CD14-positive monocyte (primary cell): ENCODE results near the gene MYORG. TPM values are rescaled to one million over a fixed set of nuclear protein-coding genes. Genes with fewer than 3 reads are reported as not detected.

Experiments
- DNase-seq, 3 donors: peaks; one replicate each; pipeline ENCODE4 v3.0.0-alpha.2; 2011 to 2022
- H2AFZ ChIP-seq: 2 replicates; pipeline ENCODE4 v1.6.0; 2012; ENCODE audit warnings: mild to moderate bottlenecking, low read depth, low read length, inconsistent platforms; ENCODE audit not compliant: insufficient read depth, poor library complexity, severe bottlenecking
- H3K27ac ChIP-seq, 2 donors: 1 replicate in 1 of 2; 2 replicates in 1 of 2; pipeline ENCODE4 v1.5.1; 2012 to 2013; ENCODE audit warnings: low read length in 2 of 2, control low read depth in 1 of 2, inconsistent platforms in 1 of 2, low read depth in 1 of 2, mild to moderate bottlenecking in 1 of 2
- H3K27me3 ChIP-seq, 2 donors: one replicate each; pipeline versions ENCODE4 v1.6.0 to v1.6.1; 2011 to 2013; ENCODE audit warnings: low read length in 2 of 2; ENCODE audit not compliant: control insufficient read depth in 2 of 2, insufficient read depth in 2 of 2
- H3K36me3 ChIP-seq, 2 donors: replicated peaks in 1 of 2; 1 replicate in 1 of 2; 2 replicates in 1 of 2; pipeline versions ENCODE4 v1.5.1 to v1.6.1; 2012 to 2013; ENCODE audit warnings: low read length in 2 of 2, control low read depth in 1 of 2, inconsistent platforms in 1 of 2, mild to moderate bottlenecking in 1 of 2; ENCODE audit not compliant: insufficient read depth in 2 of 2, control insufficient read depth in 1 of 2
- H3K4me1 ChIP-seq, 2 donors: 1 replicate in 1 of 2; 2 replicates in 1 of 2; pipeline versions ENCODE4 v1.5.1 to v1.6.1; 2012 to 2013; ENCODE audit warnings: low read length in 2 of 2, control low read depth in 1 of 2, inconsistent platforms in 1 of 2, mild to moderate bottlenecking in 1 of 2, moderate library complexity in 1 of 2; ENCODE audit not compliant: insufficient read depth in 2 of 2, control insufficient read depth in 1 of 2
- H3K4me2 ChIP-seq: replicated peaks from 2 replicates; pipeline ENCODE3; 2012; ENCODE audit warnings: low read length, moderate library complexity, mild to moderate bottlenecking; ENCODE audit not compliant: poor library complexity, severe bottlenecking; ENCODE audit errors: extremely low read depth
- H3K4me3 ChIP-seq, 3 experiments: fragments of 200-600 bp in 1 of 3; sonication (generic) in 1 of 3; replicated peaks in 1 of 3; 1 replicate in 2 of 3; 2 replicates in 1 of 3; pipeline ENCODE4 v1.5.1; 2011 to 2013; ENCODE audit warnings: low read length in 3 of 3, mild to moderate bottlenecking in 3 of 3, control low read depth in 2 of 3, low read depth in 2 of 3, inconsistent platforms in 1 of 3, moderate library complexity in 1 of 3
- H3K79me2 ChIP-seq: 2 replicates; pipeline ENCODE4 v1.6.0; 2012; ENCODE audit warnings: mild to moderate bottlenecking, control low read depth, inconsistent platforms, low read length, moderate library complexity; ENCODE audit not compliant: insufficient read depth
- H3K9ac ChIP-seq: 2 replicates; pipeline ENCODE4 v1.6.0; 2017; ENCODE audit warnings: low read length, mild to moderate bottlenecking; ENCODE audit not compliant: insufficient read depth, poor library complexity, severe bottlenecking
- H3K9me3 ChIP-seq, 2 donors: replicated peaks in 1 of 2; 1 replicate in 1 of 2; 2 replicates in 1 of 2; pipeline versions ENCODE4 v1.5.1 to v1.6.1; 2012 to 2013; ENCODE audit warnings: low read length in 2 of 2, control low read depth in 1 of 2; ENCODE audit not compliant: control insufficient read depth in 1 of 2, insufficient read depth in 1 of 2
- H4K20me1 ChIP-seq: 2 replicates; pipeline ENCODE4 v1.6.0; 2012; ENCODE audit warnings: mild to moderate bottlenecking, low read length, control low read depth, moderate library complexity; ENCODE audit not compliant: insufficient read depth
- H3K27ac Mint-ChIP-seq, 7 donors: one replicate each; pipeline ENCODE4 v1.8.0; 2020; ENCODE audit warnings: mild to moderate bottlenecking in 7 of 7, mixed read lengths in 7 of 7, moderate library complexity in 6 of 7, inconsistent platforms in 2 of 7
- H3K27me3 Mint-ChIP-seq, 3 donors: one replicate each; pipeline ENCODE4 v1.8.0; 2021 to 2022; ENCODE audit warnings: low read depth in 3 of 3, mild to moderate bottlenecking in 3 of 3, mixed read lengths in 3 of 3, moderate library complexity in 3 of 3, inconsistent platforms in 1 of 3
- H3K36me3 Mint-ChIP-seq, 2 donors: one replicate each; pipeline ENCODE4 v1.8.0; 2020; ENCODE audit warnings: mixed read lengths in 2 of 2, inconsistent platforms in 1 of 2, mild to moderate bottlenecking in 1 of 2
- H3K4me1 Mint-ChIP-seq: one replicate; pipeline ENCODE4 v1.8.0; 2020; ENCODE audit warnings: mild to moderate bottlenecking, mixed read lengths
- H3K4me3 Mint-ChIP-seq, 2 donors: one replicate each; pipeline ENCODE4 v1.8.0; 2020; ENCODE audit warnings: mild to moderate bottlenecking in 2 of 2, mixed read lengths in 2 of 2, moderate library complexity in 1 of 2
- H3K9me3 Mint-ChIP-seq, 7 donors: one replicate each; pipeline ENCODE4 v1.8.0; 2020 to 2022; ENCODE audit warnings: mixed read lengths in 7 of 7, mild to moderate bottlenecking in 6 of 7, moderate library complexity in 6 of 7, inconsistent platforms in 2 of 7
- CTCF ChIP-seq: fragments of 200-600 bp; IDR thresholded peaks from one replicate; pipeline ENCODE4 v1.8.0; 2022; ENCODE audit warnings: antibody characterized with exemption, mild to moderate bottlenecking
- WGBS: methylation state at CpG from one replicate; pipeline ENCODE4 v1.1.5; 2013; ENCODE audit warnings: missing lambda C conversion rate; ENCODE audit not compliant: insufficient coverage; 5-methylcytosine and 5-hydroxymethylcytosine counted together
- intact Hi-C, 2 donors: fragments of 100-400 bp; cut with micrococcal nuclease; formaldehyde crosslinking; loops; one replicate each; pipeline versions ENCODE4 v1.15.0 to v1.15.1; 2023
- polyA plus RNA-seq, 3 donors: library from polyadenylated mRNA; depleted of rRNA in 1 of 3; unstranded in 2 of 3; stranded (reverse) in 1 of 3; fragments of 300-500 nt in 2 of 3; fragments of >200 nt in 1 of 3; fragmentation: Illumina TruSeq in 2 of 3; gene quantifications; 1 replicate in 2 of 3; 2 replicates in 1 of 3; pipeline ENCODE4 v1.2.3, GENCODE V29; 2012 to 2021

MYORG gene
- polyA plus RNA-seq, 3 donors: 0.01 to 0.05 TPM; not detected in 1

GRCh38 chr9:34405719-34406118, 29.0 kb upstream of the MYORG start:
- peaks cover 19 to 36% of the 10 kb centered on the region in 2 donors for H3K36me3 Mint-ChIP-seq
- Histone ChIP-seq H3K36me3 (peaks cover 15 to 30% of the 10 kb centered on the region in 2 donors), H3K4me3 (no peak overlapping the region), H3K4me2 (no peak overlapping the region), H3K4me1 (no peaks in the 10 kb centered on the region), H2AFZ (no peak overlapping the region), H3K79me2 (no peaks in the 10 kb centered on the region), H3K9ac (no peak overlapping the region), H3K9me3 (no peaks in the 10 kb centered on the region), H3K27me3 (no peaks in the 10 kb centered on the region), H4K20me1 (no peaks in the 10 kb centered on the region), H3K27ac (no peak overlapping the region)
- intact Hi-C loops: no loop called here
- H3K4me1 Mint-ChIP-seq: peaks cover 4% of the 10 kb centered on the region
- no peak overlapping the region for H3K27ac Mint-ChIP-seq
- WGBS: 100% methylated on average over 1 of the region's 7 CpGs
- peaks cover 0 to 2% (median 0%) of the 10 kb centered on the region in 7 donors for H3K9me3 Mint-ChIP-seq
- DNase-seq: no peak
- no peak overlapping the region for H3K4me3 Mint-ChIP-seq
- no peak for TF ChIP-seq CTCF
- no peaks in the 10 kb centered on the region for H3K27me3 Mint-ChIP-seq

GRCh38 chr9:34403554-34404380, 27.1 kb upstream of the MYORG start:
- no peak overlapping the region for H3K4me2 ChIP-seq
- H3K36me3 Mint-ChIP-seq: peaks cover 31 to 51% of the 10 kb centered on the region in 2 donors
- peaks cover 4% of the 10 kb centered on the region for H3K4me1 Mint-ChIP-seq
- H3K9me3 ChIP-seq: no peaks in the 10 kb centered on the region
- no peaks in the 10 kb centered on the region for H3K27me3 ChIP-seq
- no peak overlapping the region for H3K27ac ChIP-seq
- H3K9me3 Mint-ChIP-seq: peaks cover 0 to 2% (median 0%) of the 10 kb centered on the region in 7 donors
- H2AFZ ChIP-seq: no peak overlapping the region
- peak overlapping the region in 1 of 7 donors; percentile 58 for H3K27ac Mint-ChIP-seq
- DNase-seq: peak; percentile 18 to 60 (median 57)
- no peaks in the 10 kb centered on the region for H3K4me1 ChIP-seq
- peaks cover 0 to 2% (median under 1%) of the 10 kb centered on the region in 3 donors for H3K27me3 Mint-ChIP-seq
- no peak overlapping the region for H3K4me3 Mint-ChIP-seq
- H3K9ac ChIP-seq: no peak overlapping the region
- H3K79me2 ChIP-seq: no peaks in the 10 kb centered on the region
- H3K36me3 ChIP-seq: peaks cover 23 to 50% of the 10 kb centered on the region in 2 donors
- intact Hi-C loops: no loop called here
- peak; percentile 99 for TF ChIP-seq CTCF
- H4K20me1 ChIP-seq: no peaks in the 10 kb centered on the region
- H3K4me3 ChIP-seq: no peak overlapping the region
